Measurements from ENCODE around the gene DNASE1L2. TPM values are rescaled to one million over a fixed set of nuclear protein-coding genes. Genes with fewer than 3 reads are reported as not detected.

Gene DNASE1L2
- total RNA-seq, 1 experiment from 2014 or later = 1.9 TPM

DNA sequence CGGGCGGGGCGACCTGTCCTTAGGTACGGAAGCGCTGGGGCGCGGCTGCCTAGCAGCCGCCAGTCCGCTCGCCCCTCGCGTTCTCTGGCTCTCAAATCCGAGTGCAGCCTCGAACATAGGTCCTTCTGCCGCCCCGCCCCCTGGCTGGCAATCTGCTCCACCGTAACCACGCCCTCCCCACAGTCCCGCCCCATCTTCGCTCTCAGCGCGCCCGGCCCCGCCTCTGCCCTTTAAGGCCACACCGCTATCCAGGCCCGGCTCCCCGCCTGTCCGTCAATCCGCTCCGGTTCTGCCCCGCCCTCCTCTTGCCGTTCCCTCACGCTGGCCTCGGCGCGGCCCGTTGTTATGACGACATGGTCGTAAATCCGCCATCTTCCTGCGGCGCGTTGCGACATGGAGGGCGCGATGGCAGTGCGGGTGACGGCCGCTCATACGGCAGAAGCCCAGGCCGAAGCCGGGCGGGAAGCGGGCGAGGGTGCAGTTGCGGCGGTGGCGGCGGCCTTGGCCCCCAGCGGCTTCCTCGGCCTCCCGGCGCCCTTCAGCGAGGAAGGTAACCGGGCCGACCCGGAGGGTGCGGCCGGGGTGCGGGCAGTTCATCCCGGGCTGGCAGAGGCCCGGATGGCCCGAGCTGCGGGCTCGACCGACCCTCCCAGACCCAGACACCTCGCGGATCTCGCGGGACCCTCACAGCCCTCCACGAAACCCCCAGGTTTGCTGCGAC lies 12.9 kb upstream of the DNASE1L2 start, which contains the start of gene E4F1:
E4F1 (plus strand) TSS at position 371 of the 721 bp plus-strand sequence; CDS start at position 394, 23 bp downstream.
- ATAC-seq (peak; percentile 93), DNase-seq (ENCODE audit: low read depth, low spot score) (peak; percentile 99)
- intact Hi-C loops (cut with micrococcal nuclease) = loop anchor here (1.0 to 5.0 kb wide), 2 partner anchors 28 to 71 kb away; partner anchors contain the start of gene ECI1
- no peaks in the 10 kb centered on the region; the same call in 1 of the 2 replicates for H4K20me1 ChIP-seq (ENCODE audit: insufficient read depth)
- peaks cover 47% of the 10 kb centered on the region for H3K79me2 ChIP-seq (ENCODE audit: insufficient read depth, low read length)
- peak within 1 kb of the TSS; percentile 75 for H3K4me2 ChIP-seq (ENCODE audit: low read length)
- peak within 1 kb of the TSS; percentile 73 to 98 for H3K4me3 ChIP-seq (replicated peaks in 1 of 2; ENCODE audit: low read depth in 1 of 2, low read length in 2 of 2)
- no peaks in the 10 kb centered on the region for H3K27me3 ChIP-seq (ENCODE audit: insufficient read depth, low read length)
- RAD21 ChIA-PET (ENCODE audit: low non-redundant PET in 1 of 2, low total read pairs in 2 of 2, uncharacterized antibody in 2 of 2, unreplicated experiment in 2 of 2) = interaction anchor here in 1 of 2 experiments (0.7 kb wide), 1 partner anchor 56 kb away, joined by 3 read pairs; no protein-coding TSS in a partner anchor
- peaks cover 25 to 30% of the 10 kb centered on the region in 2 experiments for H3K4me1 ChIP-seq (ENCODE audit: control insufficient read depth in 1 of 2, insufficient read depth in 2 of 2, low read length in 2 of 2)
- no TSS peak for BruUV-seq (replicated peaks)
- H3K36me3 ChIP-seq (ENCODE audit: control insufficient read depth in 1 of 2, insufficient read depth in 2 of 2, low read length in 2 of 2) = peaks cover 0 to under 1% of the 10 kb centered on the region in 2 experiments; a peak in 1 of 4 replicates
- peak within 1 kb of the TSS; percentile 89 for H3K9ac ChIP-seq (ENCODE audit: low read length)
- no peaks in the 10 kb centered on the region for H3K9me3 ChIP-seq (ENCODE audit: control insufficient read depth in 1 of 2, insufficient read depth in 1 of 2, low read depth in 1 of 2, low read length in 2 of 2)
- no peaks in the 10 kb centered on the region for H3K9me2 ChIP-seq (ENCODE audit: insufficient read depth)
- H3K27ac ChIP-seq (ENCODE audit: low read depth, low read length) = peak within 1 kb of the TSS; percentile 97
- POLR2A ChIA-PET = interaction anchor here (1.0 to 3.3 kb wide), 2 partner anchors 28 to 29 kb away, joined by 3 to 8 read pairs; partner anchors contain the start of gene ECI1
- no peak within 1 kb of the TSS for H2AFZ ChIP-seq (ENCODE audit: low read depth, low read length, poor library complexity, severe bottlenecking)
- CTCF ChIA-PET = interaction anchor here (1.2 kb wide), 1 partner anchor 28 kb away, joined by 4 read pairs; the partner anchor contains the start of gene ECI1
- peak; percentile 86 for TF ChIP-seq POLR2AphosphoS5 (IDR thresholded peaks at IDR 0.05; ENCODE audit: low read depth, low read length)
- TF ChIP-seq, protein P1, sequence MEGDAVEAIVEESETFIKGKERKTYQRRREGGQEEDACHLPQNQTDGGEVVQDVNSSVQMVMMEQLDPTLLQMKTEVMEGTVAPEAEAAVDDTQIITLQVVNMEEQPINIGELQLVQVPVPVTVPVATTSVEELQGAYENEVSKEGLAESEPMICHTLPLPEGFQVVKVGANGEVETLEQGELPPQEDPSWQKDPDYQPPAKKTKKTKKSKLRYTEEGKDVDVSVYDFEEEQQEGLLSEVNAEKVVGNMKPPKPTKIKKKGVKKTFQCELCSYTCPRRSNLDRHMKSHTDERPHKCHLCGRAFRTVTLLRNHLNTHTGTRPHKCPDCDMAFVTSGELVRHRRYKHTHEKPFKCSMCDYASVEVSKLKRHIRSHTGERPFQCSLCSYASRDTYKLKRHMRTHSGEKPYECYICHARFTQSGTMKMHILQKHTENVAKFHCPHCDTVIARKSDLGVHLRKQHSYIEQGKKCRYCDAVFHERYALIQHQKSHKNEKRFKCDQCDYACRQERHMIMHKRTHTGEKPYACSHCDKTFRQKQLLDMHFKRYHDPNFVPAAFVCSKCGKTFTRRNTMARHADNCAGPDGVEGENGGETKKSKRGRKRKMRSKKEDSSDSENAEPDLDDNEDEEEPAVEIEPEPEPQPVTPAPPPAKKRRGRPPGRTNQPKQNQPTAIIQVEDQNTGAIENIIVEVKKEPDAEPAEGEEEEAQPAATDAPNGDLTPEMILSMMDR (IDR thresholded peaks at IDR 0.05 in 2 of 3, conservative IDR thresholded peaks at IDR 0.05 in 1 of 3; ENCODE audit: borderline replicate concordance in 1 of 3, insufficient read depth in 1 of 3, low read depth in 2 of 3, low read length in 2 of 3) = no peak
- no peak for TF ChIP-seq JUND (IDR thresholded peaks at IDR 0.05)
- TF ChIP-seq, protein P2, sequence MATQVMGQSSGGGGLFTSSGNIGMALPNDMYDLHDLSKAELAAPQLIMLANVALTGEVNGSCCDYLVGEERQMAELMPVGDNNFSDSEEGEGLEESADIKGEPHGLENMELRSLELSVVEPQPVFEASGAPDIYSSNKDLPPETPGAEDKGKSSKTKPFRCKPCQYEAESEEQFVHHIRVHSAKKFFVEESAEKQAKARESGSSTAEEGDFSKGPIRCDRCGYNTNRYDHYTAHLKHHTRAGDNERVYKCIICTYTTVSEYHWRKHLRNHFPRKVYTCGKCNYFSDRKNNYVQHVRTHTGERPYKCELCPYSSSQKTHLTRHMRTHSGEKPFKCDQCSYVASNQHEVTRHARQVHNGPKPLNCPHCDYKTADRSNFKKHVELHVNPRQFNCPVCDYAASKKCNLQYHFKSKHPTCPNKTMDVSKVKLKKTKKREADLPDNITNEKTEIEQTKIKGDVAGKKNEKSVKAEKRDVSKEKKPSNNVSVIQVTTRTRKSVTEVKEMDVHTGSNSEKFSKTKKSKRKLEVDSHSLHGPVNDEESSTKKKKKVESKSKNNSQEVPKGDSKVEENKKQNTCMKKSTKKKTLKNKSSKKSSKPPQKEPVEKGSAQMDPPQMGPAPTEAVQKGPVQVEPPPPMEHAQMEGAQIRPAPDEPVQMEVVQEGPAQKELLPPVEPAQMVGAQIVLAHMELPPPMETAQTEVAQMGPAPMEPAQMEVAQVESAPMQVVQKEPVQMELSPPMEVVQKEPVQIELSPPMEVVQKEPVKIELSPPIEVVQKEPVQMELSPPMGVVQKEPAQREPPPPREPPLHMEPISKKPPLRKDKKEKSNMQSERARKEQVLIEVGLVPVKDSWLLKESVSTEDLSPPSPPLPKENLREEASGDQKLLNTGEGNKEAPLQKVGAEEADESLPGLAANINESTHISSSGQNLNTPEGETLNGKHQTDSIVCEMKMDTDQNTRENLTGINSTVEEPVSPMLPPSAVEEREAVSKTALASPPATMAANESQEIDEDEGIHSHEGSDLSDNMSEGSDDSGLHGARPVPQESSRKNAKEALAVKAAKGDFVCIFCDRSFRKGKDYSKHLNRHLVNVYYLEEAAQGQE (IDR thresholded peaks at IDR 0.05; ENCODE audit: low read depth) = no peak
- TF ChIP-seq ELF1 (IDR thresholded peaks at IDR 0.05; ENCODE audit: borderline replicate concordance, low read depth) = no peak
- no peak for TF ChIP-seq CBX3 (IDR thresholded peaks at IDR 0.05; ENCODE audit: low read depth)
- TF ChIP-seq SP1 (IDR thresholded peaks at IDR 0.05; ENCODE audit: low read depth) = peak; percentile 77
- TF ChIP-seq FOSL1 (IDR thresholded peaks at IDR 0.05; ENCODE audit: low read depth) = no peak
- TF ChIP-seq EZH2 (IDR thresholded peaks at IDR 0.05) = no peak
- TF ChIP-seq ZFX (IDR thresholded peaks at IDR 0.05) = peak; percentile 96
- TF ChIP-seq RAD21 (IDR thresholded peaks at IDR 0.05; ENCODE audit: low read depth) = no peak
- TF ChIP-seq MAX (IDR thresholded peaks at IDR 0.05) = peak; percentile 92
- peak; percentile 87 for TF ChIP-seq POLR2A (IDR thresholded peaks at IDR 0.05; ENCODE audit: borderline replicate concordance, extremely low read depth, insufficient read depth, insufficient read length)
- TF ChIP-seq EZH2phosphoT487 (IDR thresholded peaks at IDR 0.05; ENCODE audit: borderline replicate concordance) = no peak
- TF ChIP-seq ATF3 (IDR thresholded peaks at IDR 0.05) = no peak
- TF ChIP-seq TCF7L2 (IDR thresholded peaks at IDR 0.05; ENCODE audit: borderline replicate concordance, extremely low read depth, insufficient read depth, insufficient read length) = peak; percentile 62
- TF ChIP-seq CEBPB (IDR thresholded peaks at IDR 0.05; ENCODE audit: low read depth) = no peak
- TF ChIP-seq SIN3A (IDR thresholded peaks at IDR 0.05; ENCODE audit: low read depth) = peak; percentile 82; the same call in 1 of the 2 replicates
- TF ChIP-seq, protein P3, sequence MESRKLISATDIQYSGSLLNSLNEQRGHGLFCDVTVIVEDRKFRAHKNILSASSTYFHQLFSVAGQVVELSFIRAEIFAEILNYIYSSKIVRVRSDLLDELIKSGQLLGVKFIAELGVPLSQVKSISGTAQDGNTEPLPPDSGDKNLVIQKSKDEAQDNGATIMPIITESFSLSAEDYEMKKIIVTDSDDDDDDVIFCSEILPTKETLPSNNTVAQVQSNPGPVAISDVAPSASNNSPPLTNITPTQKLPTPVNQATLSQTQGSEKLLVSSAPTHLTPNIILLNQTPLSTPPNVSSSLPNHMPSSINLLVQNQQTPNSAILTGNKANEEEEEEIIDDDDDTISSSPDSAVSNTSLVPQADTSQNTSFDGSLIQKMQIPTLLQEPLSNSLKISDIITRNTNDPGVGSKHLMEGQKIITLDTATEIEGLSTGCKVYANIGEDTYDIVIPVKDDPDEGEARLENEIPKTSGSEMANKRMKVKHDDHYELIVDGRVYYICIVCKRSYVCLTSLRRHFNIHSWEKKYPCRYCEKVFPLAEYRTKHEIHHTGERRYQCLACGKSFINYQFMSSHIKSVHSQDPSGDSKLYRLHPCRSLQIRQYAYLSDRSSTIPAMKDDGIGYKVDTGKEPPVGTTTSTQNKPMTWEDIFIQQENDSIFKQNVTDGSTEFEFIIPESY (IDR thresholded peaks at IDR 0.05; ENCODE audit: extremely low read depth, insufficient replicate concordance, low read length) = peak; percentile 7

Data from HCT116 (cell line).